Measurements from ENCODE around the gene FAM110A.

The FAM110A gene

GRCh38 chr20:870758-871157 is 37.2 kb downstream of the FAM110A start:
- in situ Hi-C loops (cut with MboI; ENCODE audit: low sequenced_read_pairs): no loop called here

- in situ Hi-C loops (cut with MboI; ENCODE audit: low sequenced_read_pairs): no loop called here
Measured at GRCh38 chr20:871436-871835, 37.9 kb downstream of the FAM110A start.

GRCh38 chr20:871948-872347 is 38.4 kb downstream of the FAM110A start:
- in situ Hi-C loops (cut with MboI; ENCODE audit: low sequenced_read_pairs): no loop called here

- in situ Hi-C loops (cut with MboI; ENCODE audit: low sequenced_read_pairs): no loop called here
Measured at GRCh38 chr20:872855-873520, 39.5 kb downstream of the FAM110A start.

- in situ Hi-C loops (cut with MboI; ENCODE audit: low sequenced_read_pairs): no loop called here
Measured at GRCh38 chr20:873875-874607, 40.5 kb downstream of the FAM110A start.

GRCh38 chr20:875115-875514 is 41.6 kb downstream of the FAM110A start:
- in situ Hi-C loops (cut with MboI; ENCODE audit: low sequenced_read_pairs): no loop called here

GRCh38 chr20:877814-878213 is 44.3 kb downstream of the FAM110A start:
- in situ Hi-C loops (cut with MboI; ENCODE audit: low sequenced_read_pairs): no loop called here

- in situ Hi-C loops (cut with MboI; ENCODE audit: low sequenced_read_pairs): no loop called here
Measured at GRCh38 chr20:878511-879307, 45.2 kb downstream of the FAM110A start.

- in situ Hi-C loops (cut with MboI; ENCODE audit: low sequenced_read_pairs): no loop called here
Measured at GRCh38 chr20:879626-880025, 46.1 kb downstream of the FAM110A start.

- in situ Hi-C loops (cut with MboI; ENCODE audit: low sequenced_read_pairs): no loop called here
Measured at GRCh38 chr20:881051-881782, 47.7 kb downstream of the FAM110A start.

GRCh38 chr20:881783-882144 is 48.2 kb downstream of the FAM110A start:
- in situ Hi-C loops (cut with MboI; ENCODE audit: low sequenced_read_pairs): no loop called here

- in situ Hi-C loops (cut with MboI; ENCODE audit: low sequenced_read_pairs): no loop called here
Measured at GRCh38 chr20:884983-885952, 51.8 kb downstream of the FAM110A start.

- in situ Hi-C loops (cut with MboI; ENCODE audit: low sequenced_read_pairs): no loop called here
Measured at GRCh38 chr20:887137-887536, 53.6 kb downstream of the FAM110A start.

GRCh38 chr20:888057-888456 is 54.5 kb downstream of the FAM110A start:
- in situ Hi-C loops (cut with MboI; ENCODE audit: low sequenced_read_pairs): no loop called here

GRCh38 chr20:889106-889505 is 55.6 kb downstream of the FAM110A start:
- in situ Hi-C loops (cut with MboI; ENCODE audit: low sequenced_read_pairs): no loop called here

- in situ Hi-C loops (cut with MboI; ENCODE audit: low sequenced_read_pairs): no loop called here
Measured at GRCh38 chr20:889932-890463, 56.5 kb downstream of the FAM110A start.

GRCh38 chr20:890666-891057 is 57.1 kb downstream of the FAM110A start:
- in situ Hi-C loops (cut with MboI; ENCODE audit: low sequenced_read_pairs): no loop called here

GRCh38 chr20:891058-891705 is 57.7 kb downstream of the FAM110A start:
- in situ Hi-C loops (cut with MboI; ENCODE audit: low sequenced_read_pairs): no loop called here

- in situ Hi-C loops (cut with MboI; ENCODE audit: low sequenced_read_pairs): no loop called here
Measured at GRCh38 chr20:891706-892080, 58.2 kb downstream of the FAM110A start.
